ENCODE results near the gene NRXN3.

The NRXN3 gene

DNA sequence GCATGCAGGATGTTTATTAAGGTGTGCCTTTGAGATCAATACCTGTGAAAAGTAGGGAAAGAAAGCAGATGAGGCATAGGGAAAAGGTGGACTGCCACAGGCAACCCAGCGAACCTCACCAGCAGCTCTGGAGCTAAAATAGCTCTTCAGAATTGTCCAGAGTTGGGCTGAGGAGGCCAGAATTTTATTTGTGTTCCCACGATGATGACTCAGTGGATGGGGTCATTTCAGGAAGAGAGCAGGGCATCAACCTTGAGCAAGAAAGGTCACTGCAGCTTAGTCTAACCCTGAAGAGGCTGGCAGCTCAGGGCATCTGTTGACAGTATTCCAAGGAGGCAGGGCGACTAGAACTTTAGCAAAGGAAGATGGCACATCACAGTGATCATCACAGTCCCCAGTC lies 1345.0 kb downstream of the NRXN3 start:
- TF ChIP-seq, protein P1, sequence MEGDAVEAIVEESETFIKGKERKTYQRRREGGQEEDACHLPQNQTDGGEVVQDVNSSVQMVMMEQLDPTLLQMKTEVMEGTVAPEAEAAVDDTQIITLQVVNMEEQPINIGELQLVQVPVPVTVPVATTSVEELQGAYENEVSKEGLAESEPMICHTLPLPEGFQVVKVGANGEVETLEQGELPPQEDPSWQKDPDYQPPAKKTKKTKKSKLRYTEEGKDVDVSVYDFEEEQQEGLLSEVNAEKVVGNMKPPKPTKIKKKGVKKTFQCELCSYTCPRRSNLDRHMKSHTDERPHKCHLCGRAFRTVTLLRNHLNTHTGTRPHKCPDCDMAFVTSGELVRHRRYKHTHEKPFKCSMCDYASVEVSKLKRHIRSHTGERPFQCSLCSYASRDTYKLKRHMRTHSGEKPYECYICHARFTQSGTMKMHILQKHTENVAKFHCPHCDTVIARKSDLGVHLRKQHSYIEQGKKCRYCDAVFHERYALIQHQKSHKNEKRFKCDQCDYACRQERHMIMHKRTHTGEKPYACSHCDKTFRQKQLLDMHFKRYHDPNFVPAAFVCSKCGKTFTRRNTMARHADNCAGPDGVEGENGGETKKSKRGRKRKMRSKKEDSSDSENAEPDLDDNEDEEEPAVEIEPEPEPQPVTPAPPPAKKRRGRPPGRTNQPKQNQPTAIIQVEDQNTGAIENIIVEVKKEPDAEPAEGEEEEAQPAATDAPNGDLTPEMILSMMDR (conservative IDR thresholded peaks at IDR 0.05; ENCODE audit: low read depth, low read length), result no peak
- H3K4me3 ChIP-seq (ENCODE audit: low read length), result no peak overlapping the region
- no peak for DNase-seq (ENCODE audit: low read depth)

DNA sequence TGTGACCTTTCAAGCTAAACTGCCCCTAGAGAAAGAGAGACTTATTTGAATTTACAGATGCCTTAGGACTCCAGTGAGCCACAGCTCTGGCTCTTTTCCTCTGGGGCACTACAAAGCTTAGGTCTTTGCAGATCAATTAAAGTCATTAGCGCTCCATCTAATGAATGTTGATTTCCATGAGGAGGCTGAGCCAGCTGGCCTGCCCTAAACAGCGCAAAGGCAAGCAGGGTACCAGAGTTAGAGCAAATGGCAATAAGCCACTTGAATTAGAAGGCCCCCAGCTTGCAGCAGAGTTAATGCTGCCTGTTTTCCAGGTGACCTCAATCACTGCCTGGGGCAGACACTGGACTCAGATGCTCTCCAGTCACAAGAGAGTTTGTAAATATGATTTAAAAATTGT lies 1345.8 kb downstream of the NRXN3 start:
- DNase-seq (ENCODE audit: low read depth), result no peak
- TF ChIP-seq, protein P1 (conservative IDR thresholded peaks at IDR 0.05; ENCODE audit: low read depth, low read length), result no peak
- no peak overlapping the region for H3K4me3 ChIP-seq (ENCODE audit: low read length)

DNA sequence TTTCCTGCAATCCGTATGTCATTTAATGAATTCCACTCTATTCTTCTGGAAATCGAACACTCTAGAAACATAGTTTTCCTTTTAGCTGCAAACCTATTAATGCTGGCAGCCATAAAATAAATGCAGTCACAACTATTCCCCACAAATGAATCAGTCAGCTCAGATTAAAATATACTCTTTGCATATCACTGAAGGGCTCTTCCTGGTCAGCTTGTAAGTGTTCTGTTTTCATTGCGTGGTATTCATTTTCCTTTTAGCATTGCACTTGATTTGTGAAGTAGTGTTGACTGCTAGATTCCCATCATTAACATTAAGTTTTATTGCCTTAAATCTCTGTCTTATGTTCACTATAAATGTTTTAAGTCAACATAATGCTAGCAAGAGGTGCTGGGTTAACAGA lies 1355.2 kb downstream of the NRXN3 start:
- TF ChIP-seq, protein P1 (conservative IDR thresholded peaks at IDR 0.05; ENCODE audit: low read depth, low read length), result no peak
- H3K4me3 ChIP-seq (ENCODE audit: low read length), result no peak overlapping the region
- no peak for DNase-seq (ENCODE audit: low read depth)

DNA sequence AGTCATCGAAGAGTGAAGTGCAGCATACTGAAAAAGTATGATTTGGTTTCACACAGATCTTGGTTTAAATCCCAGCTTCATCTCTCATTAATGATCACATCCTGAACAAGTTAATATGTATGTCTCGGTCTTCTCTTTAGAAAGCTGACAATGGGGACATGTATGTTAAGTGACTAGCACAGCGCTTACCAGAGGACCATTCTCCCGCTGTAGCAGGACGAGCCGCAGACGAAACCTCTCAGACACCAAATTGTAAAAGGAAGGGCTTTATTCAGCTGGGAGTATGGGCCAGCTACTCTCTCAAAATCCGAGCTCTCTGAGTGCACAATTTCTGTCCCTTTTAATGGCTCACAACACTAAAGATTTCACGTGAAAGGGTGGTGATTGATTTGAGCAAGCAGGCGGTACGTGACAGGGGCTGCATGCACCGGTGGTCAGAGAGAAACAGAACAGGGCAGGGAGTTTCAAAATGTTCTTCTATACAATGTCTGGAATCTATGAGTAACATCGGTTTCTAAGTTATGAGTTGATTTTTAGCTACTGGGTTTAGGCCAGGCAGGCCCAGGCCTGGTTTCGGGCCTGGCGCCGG lies 1358.7 kb downstream of the NRXN3 start:
- DNase-seq (ENCODE audit: low read depth), result no peak
- TF ChIP-seq, protein P1 (conservative IDR thresholded peaks at IDR 0.05; ENCODE audit: low read depth, low read length), result no peak
- no peak overlapping the region for H3K4me3 ChIP-seq (ENCODE audit: low read length)

DNA sequence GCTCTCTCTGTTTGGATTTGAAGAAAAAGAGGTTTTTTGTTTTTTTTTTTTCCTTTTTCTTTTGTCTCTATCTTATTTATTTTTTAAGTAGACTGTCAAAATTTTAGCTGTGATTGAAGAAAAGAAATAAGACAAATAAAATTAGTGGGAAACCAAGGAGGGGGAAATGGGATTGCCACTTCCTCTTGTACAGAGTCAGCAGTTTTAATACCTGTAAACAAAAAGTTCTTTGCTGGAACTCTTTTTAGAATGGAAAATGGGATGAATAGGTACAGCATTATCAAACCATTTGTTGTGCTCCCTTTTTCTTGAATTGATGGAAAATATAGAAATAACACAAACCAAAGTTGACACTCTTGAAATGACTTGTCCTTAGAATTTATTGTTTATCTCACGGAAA lies 1360.4 kb downstream of the NRXN3 start:
- TF ChIP-seq, protein P1 (conservative IDR thresholded peaks at IDR 0.05; ENCODE audit: low read depth, low read length), result no peak
- no peak for DNase-seq (ENCODE audit: low read depth)
- H3K4me3 ChIP-seq (ENCODE audit: low read length), result no peak overlapping the region

DNA sequence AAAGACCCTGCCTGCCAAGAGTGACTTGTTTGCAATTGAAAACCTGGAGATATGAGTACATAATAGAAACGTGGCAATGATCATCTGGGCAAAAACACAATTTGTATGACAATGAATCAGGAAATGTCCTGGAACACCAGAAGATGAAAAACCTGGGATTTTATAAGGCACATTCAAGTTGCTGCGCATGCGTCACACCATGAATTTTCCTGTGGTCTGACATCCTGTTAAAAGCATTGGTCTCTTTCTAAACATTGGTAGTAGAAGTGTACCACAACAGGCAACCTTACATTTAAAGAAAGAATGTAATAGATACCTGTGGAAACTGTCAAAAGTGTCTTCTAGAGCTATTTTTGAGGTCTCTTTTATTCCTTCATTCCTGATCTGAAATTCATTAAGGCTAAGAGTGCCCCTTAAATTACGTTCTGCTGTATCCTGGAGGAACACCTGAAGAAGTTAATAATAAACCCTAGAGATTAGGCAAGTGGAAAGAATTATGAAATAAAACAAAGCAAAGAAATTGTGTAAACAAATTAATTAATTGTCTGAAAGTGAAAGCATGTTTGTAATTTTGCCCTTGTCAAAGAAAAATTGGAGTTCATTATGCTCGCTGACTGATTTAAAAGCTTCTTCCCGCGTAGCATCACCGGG lies 1364.7 kb downstream of the NRXN3 start:
- TF ChIP-seq, protein P1 (conservative IDR thresholded peaks at IDR 0.05; ENCODE audit: low read depth, low read length), result no peak
- H3K4me3 ChIP-seq (ENCODE audit: low read length), result no peak overlapping the region
- DNase-seq (ENCODE audit: low read depth), result no peak

DNA sequence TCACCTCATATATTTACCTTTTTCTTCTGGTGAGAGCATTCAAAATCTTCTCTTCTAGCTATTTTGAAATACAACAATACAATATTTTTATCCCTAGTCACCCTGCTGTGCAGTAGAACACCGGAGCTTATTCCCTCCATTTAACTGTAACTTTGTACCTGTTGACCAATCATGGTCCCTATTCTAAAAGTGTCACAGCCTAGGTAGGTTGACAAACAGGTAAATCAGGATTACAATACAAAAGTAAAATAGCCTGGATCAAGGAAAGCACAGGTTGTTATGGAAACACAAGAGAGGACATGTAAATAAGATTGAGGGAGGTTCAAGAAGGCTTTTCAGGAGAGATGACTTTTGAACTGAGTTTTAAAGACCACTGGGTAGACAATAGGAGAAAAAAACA lies 1370.2 kb downstream of the NRXN3 start:
- no peak for DNase-seq (ENCODE audit: low read depth)
- TF ChIP-seq, protein P1 (conservative IDR thresholded peaks at IDR 0.05; ENCODE audit: low read depth, low read length), result no peak
- no peak overlapping the region for H3K4me3 ChIP-seq (ENCODE audit: low read length)
